ENCODE results near the gene KCTD11.

DNA sequence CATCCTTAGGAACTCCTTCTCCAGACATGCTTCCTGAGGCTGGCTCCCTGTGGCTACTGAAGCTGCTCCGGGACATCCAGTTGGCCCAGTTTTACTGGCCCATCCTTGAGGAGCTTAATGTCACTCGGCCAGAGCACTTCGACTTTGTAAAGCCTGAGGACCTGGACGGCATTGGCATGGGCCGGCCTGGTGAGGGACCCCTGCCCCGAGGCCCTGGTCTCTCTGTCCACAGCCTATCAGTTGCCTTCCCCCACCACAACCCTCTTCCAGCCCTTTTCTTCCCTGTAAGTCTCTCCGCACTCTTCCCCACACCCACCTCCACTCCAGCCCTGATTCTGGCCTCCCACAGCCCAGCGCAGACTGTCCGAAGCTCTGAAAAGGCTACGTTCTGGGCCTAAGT is 30.9 kb downstream of the KCTD11 start:
- no peak for TF ChIP-seq ZFP30 (CRISPR knock-in tag; IDR thresholded peaks at IDR 0.05)
- TF ChIP-seq ARNTL (CRISPR knock-in tag; IDR thresholded peaks at IDR 0.05; ENCODE audit: borderline replicate concordance, low read depth): no peak
- no peak for TF ChIP-seq ZNF8 (CRISPR knock-in tag; IDR thresholded peaks at IDR 0.05)
- TF ChIP-seq ESRRG (CRISPR knock-in tag; IDR thresholded peaks at IDR 0.05): no peak
- TF ChIP-seq ZFP3 (CRISPR knock-in tag; IDR thresholded peaks at IDR 0.05): no peak
- TF ChIP-seq TOX (CRISPR knock-in tag; IDR thresholded peaks at IDR 0.05; ENCODE audit: borderline replicate concordance): no peak
- TF ChIP-seq GLIS3 (CRISPR knock-in tag; IDR thresholded peaks at IDR 0.05): no peak
- no peak for TF ChIP-seq OSR1 (CRISPR knock-in tag; IDR thresholded peaks at IDR 0.05)
- TF ChIP-seq TCF4 (CRISPR knock-in tag; IDR thresholded peaks at IDR 0.05; ENCODE audit: borderline replicate concordance): no peak
